Mesothelial cell of epicardium (in vitro differentiated cells): ENCODE results near the gene SUPT20HL1. TPM values are rescaled to one million over a fixed set of nuclear protein-coding genes. Genes with fewer than 3 reads are reported as not detected.

Source experiments
- DNase-seq, 2 experiments: peaks; one replicate each; pipeline ENCODE4 v3.0.0; 2021; ENCODE audit warnings: low spot score in 2 of 2; ENCODE audit not compliant: unreplicated experiment in 2 of 2
- H3K27ac Mint-ChIP-seq: 2 replicates; pipeline ENCODE4 v1.8.0; 2021; ENCODE audit warnings: mixed read lengths
- H3K27me3 Mint-ChIP-seq: 2 replicates; pipeline ENCODE4 v1.8.0; 2021; ENCODE audit warnings: low read depth, mixed read lengths
- H3K36me3 Mint-ChIP-seq: 2 replicates; pipeline ENCODE4 v1.8.0; 2021; ENCODE audit warnings: mixed read lengths
- H3K4me1 Mint-ChIP-seq: 2 replicates; pipeline ENCODE4 v1.8.0; 2021; ENCODE audit warnings: mixed read lengths
- H3K4me3 Mint-ChIP-seq: 2 replicates; pipeline ENCODE4 v1.8.0; 2021; ENCODE audit warnings: mild to moderate bottlenecking, moderate library complexity, mixed read lengths
- H3K9me3 Mint-ChIP-seq: 2 replicates; pipeline ENCODE4 v1.8.0; 2021; ENCODE audit warnings: mixed read lengths
- CTCF ChIP-seq: fragments of 200-600 bp; sonication (generic); IDR thresholded peaks from one replicate; pipeline ENCODE4 v1.5.0; 2021; ENCODE audit warnings: antibody characterized with exemption; ENCODE audit not compliant: unreplicated experiment
- total RNA-seq: library from RNA; stranded (reverse); gene quantifications from 3 replicates; pipeline ENCODE4 v1.2.1, GENCODE V29; 2021

SUPT20HL1 gene
- total RNA-seq, 1 donor from 2014 or later = not detected

GRCh38 chrX:24391389-24391788 lies 30.9 kb downstream of the SUPT20HL1 start:
- H3K27me3 Mint-ChIP-seq = peaks cover 61% of the 10 kb centered on the region
- peaks cover 5% of the 10 kb centered on the region for H3K4me1 Mint-ChIP-seq
- no peak for TF ChIP-seq CTCF
- no peaks in the 10 kb centered on the region for H3K36me3 Mint-ChIP-seq
- DNase-seq = no peak
- H3K27ac Mint-ChIP-seq = no peak overlapping the region
- no peaks in the 10 kb centered on the region for H3K9me3 Mint-ChIP-seq
- H3K4me3 Mint-ChIP-seq = no peak overlapping the region

- Mint-ChIP-seq H3K9me3 (no peaks in the 10 kb centered on the region), H3K36me3 (no peaks in the 10 kb centered on the region), H3K4me1 (peaks cover 5% of the 10 kb centered on the region), H3K4me3 (no peak overlapping the region), H3K27me3 (peaks cover 57% of the 10 kb centered on the region), H3K27ac (no peak overlapping the region)
- no peak for DNase-seq
- no peak for TF ChIP-seq CTCF
Measured at GRCh38 chrX:24391843-24392242, 31.4 kb downstream of the SUPT20HL1 start.

- Mint-ChIP-seq H3K9me3 (no peaks in the 10 kb centered on the region), H3K27ac (no peak overlapping the region), H3K36me3 (no peaks in the 10 kb centered on the region), H3K27me3 (peaks cover 50% of the 10 kb centered on the region), H3K4me3 (no peak overlapping the region), H3K4me1 (peaks cover 5% of the 10 kb centered on the region)
- DNase-seq = no peak
- TF ChIP-seq CTCF = no peak
Measured at GRCh38 chrX:24392709-24393108, 32.3 kb downstream of the SUPT20HL1 start.

- Mint-ChIP-seq H3K27me3 (peaks cover 34% of the 10 kb centered on the region), H3K9me3 (no peaks in the 10 kb centered on the region), H3K36me3 (no peaks in the 10 kb centered on the region), H3K4me1 (peaks cover 5% of the 10 kb centered on the region), H3K27ac (no peak overlapping the region), H3K4me3 (no peak overlapping the region)
- DNase-seq = peak in 1 of 2 experiments; percentile 46
- TF ChIP-seq CTCF = peak; percentile 82
Measured at GRCh38 chrX:24395775-24396174, 35.3 kb downstream of the SUPT20HL1 start.

- no peak overlapping the region for H3K4me3 Mint-ChIP-seq
- H3K4me1 Mint-ChIP-seq = peaks cover 5% of the 10 kb centered on the region
- no peak for TF ChIP-seq CTCF
- DNase-seq = no peak
- H3K9me3 Mint-ChIP-seq = no peaks in the 10 kb centered on the region
- H3K27ac Mint-ChIP-seq = no peak overlapping the region
- H3K27me3 Mint-ChIP-seq = peaks cover 30% of the 10 kb centered on the region
- no peaks in the 10 kb centered on the region for H3K36me3 Mint-ChIP-seq
Measured at GRCh38 chrX:24396236-24396930, 35.9 kb downstream of the SUPT20HL1 start.
